ENCODE data around the gene TMEM63A.
"Not testable (repeated sequence)": the region's sequence is repeated elsewhere in the genome, so short reads cannot be mapped to it uniquely, and the experiment has no call there.

Gene TMEM63A

DNA sequence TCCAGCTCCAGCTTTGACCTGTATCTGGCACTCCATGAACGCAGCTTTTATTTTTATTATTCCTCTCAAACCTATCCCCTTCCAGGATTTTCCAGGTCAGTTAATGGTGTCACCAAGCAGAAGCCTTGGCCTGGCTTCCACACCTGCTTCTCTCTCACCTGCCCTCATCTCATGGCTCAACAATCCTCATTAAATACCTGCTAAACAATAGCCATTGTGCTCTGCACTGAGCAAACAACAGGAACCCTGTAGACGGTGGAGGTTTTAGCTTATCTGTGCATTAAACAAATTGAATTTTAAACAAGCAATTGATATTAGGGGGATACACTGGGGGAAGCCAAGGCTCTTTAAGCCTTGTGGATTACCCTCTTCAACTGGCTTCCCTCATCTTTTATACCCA lies 26.6 kb upstream of the TMEM63A start:
- no peak for DNase-seq (ENCODE audit: low read depth)

DNA sequence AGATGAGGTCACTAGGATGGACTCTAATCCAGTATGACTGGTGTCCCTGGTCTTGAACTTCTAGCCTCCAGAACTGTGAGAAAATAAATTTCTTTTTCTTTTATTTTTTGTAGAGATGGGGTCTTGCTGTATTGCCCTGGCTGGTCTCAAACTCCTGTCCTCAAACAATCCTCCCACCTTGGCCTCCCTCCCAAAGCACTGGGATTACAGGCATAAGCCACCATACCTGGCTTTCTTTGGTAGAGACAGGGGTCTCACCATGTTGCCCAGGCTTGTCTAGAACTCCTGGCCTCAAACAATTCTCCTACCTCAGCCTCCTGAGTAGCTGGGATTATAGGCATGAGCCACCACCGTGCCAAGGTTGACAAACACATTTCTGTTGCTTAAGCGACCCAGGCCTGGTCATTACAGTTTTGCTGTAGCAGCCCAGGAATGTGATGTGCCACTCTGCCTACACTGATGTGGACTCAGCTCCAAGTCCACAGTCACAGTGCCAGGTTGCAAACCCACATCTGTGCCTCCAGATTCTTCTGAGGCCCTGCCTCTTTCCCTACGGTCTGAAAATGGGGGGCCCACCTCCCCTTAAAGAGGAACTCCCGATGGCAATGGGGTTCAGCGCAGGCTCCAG lies 25.9 kb upstream of the TMEM63A start:
- no peak for DNase-seq (ENCODE audit: low read depth)

DNA sequence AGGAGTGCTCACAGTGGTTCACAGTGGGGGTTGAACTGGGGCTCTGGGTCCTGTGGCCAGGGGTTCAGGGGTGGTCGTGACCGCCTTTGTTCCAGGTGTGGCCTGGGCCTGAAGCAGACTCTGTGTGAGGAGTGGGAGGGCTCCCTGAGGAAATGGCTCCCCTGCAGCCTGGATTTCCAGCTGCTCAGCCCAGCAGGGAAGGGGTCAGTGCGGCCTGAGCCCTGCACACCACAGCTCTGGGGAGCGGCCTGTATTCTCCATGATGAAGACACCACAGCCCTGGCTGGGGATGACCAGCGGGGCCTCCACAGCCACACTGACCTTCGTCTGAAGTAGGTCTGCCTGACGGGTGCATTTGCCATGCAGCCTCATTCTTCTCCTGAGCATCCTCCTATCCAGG lies 25.2 kb upstream of the TMEM63A start:
- no peak for DNase-seq (ENCODE audit: low read depth)

DNA sequence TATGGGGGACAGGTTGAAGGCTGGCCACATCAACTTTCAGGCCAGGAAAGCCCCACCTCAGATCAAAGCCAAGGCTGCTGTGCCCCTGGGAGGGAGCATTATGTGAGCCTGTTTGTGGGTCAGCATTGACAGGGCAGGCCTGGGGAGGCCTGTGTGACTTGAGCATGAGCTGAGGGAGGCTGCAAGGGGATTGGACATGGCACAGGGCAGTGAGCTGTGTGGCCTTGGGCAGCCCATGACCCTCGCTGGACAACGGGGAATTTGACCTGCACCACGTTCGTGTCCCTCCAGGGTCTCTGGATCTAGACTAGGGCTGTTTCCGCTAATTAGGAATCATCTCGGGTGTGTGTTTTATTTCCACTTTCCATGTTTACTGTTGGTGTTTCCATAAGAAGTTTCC lies 24.3 kb upstream of the TMEM63A start:
- DNase-seq (ENCODE audit: low read depth), result no peak

- DNase-seq (ENCODE audit: low read depth), result no peak
Measured at GRCh38 chr1:225903623-225904022, 21.4 kb upstream of the TMEM63A start.

DNA sequence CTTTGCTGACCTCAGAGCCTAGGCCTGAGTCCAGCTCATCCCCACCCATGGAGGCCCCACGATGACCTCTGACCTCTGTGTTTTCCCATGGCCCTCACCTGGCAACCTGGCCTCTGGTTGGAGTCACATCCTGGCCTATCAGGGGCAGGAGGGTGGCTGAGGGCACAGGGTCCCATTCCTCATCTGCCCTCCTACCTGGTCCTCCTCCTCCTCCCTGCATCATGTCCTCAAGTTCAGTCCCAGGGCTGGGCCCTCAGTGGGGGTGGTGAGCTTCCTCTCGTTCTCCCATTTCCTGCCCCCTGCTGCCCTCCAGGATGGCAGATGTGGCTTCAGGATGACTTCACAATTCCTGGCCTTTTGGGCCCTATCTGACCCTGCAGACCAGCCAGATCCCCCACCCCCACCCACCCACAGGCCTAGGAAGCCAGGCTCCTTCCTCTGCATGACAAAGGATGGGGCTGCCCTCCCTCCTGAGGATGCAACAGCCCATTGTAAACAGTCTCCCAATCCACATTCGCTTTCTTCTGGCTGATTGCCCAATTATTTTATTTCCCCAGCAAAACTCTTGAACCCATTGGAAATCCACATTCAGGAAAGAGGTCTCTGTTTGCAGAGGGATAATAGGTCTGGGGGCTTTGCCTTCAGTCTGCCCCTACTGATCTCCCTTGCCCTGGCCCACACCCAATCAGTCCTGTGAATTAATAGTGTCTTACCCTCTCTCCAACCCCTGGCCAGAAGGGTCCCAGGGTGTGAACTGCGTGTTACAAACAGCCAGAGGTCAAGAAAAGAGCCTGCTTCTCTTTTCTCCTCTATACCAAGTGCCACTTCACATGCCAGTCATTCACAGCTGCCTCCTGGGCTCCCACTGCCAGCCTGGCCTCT lies 17.1 kb upstream of the TMEM63A start:
- no peak for DNase-seq (ENCODE audit: low read depth)

GRCh38 chr1:225897595-225898514 lies 15.7 kb upstream of the TMEM63A start:
- no peak for DNase-seq (ENCODE audit: low read depth)

DNA sequence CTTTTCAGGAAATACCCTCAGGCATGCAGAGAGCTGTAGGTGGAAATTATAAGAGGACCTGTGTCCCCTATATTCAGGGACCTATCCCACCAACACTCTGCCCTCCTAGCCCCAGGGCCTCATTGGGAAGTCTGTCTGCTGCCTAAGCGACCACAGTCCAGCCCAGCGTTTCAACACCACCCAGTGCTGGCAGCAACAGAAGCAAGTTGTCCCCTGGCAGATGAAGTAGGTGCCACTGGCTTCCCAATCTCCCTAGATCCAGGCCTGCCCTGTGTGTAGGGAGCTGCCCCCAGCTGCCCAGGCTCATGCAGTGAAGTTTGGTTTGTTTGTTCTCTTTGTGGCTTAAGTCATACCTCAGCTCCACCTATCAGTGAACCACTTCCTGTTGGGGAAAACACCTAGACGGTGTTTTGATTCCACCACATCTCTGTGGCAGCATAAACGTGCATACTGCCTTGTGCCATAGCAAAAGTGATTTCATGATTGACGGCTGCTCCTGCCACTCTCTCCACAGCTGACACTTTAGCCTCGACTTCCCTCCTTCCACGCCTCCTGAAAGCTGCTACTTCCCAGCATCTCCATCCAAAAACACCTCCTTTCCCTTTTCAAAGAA lies 14.9 kb upstream of the TMEM63A start:
- DNase-seq (ENCODE audit: low read depth), result no peak

- no peak for DNase-seq (ENCODE audit: low read depth)
Measured at GRCh38 chr1:225896494-225896893, 14.3 kb upstream of the TMEM63A start.

DNA sequence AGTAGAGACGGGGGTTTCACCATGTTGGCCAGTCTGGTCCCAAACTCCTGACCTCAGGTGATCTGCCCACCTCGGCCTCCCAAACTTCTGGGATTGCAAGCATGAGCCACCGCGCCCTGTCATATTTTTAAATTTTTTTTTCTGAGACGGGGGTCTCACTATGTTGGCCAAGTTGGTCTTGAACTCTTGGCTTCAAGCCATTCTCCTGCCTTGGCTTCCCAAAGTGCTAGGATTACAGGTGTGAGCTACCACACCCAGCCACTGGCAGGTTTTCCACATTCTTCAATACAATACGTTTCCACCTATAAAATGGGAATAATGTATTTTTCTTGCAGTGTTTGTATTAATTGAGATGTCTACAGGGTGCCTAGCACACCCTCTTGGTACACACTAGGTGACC lies 10.1 kb upstream of the TMEM63A start:
- no peak for DNase-seq (ENCODE audit: low read depth)

GRCh38 chr1:225891229-225891972 lies 9.2 kb upstream of the TMEM63A start:
- no peak for DNase-seq (ENCODE audit: low read depth)

DNA sequence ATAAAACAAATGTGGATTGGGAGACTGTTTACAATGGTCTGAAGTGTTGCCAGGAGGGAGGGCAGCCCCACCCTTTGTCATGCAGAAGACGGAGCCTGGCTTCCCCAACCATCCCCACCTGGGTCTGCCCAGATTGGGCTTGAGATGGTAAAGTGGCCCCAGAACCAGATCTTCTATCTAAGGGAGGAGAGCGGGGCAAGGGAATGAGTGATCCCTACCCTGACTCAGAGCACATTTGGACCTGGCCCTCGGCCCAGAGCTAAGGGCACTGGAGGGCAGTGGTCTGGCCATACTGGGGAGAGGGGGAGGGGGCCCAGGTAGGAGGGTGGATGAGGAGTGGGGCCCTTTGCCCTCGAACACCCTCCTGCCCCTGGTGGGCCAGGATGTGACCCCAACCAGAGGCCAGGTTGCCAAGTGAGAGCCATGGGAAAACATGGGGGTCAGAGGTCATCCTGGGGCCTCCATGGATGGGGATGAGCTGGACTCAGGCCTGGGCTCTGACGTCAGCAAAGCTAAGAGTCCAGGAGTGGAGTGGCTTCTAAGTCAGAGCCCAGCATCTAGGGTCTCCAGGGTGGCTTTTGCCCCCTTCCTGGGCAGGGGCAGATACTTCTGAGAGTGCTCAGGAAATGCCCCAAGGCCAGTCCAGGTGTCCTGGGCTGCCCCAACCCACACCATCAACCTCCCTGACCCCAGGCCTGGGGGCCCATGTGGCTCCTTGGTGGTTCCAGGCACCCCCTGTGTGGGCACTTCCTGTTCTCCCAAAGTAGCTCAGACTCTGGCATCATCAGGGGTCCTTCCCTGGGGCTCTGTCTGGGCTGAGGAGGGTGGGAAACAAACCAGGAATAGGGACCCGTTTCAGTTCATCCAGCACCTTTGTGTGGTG lies 8.4 kb upstream of the TMEM63A start:
- DNase-seq (ENCODE audit: low read depth), result no peak

- DNase-seq (ENCODE audit: low read depth), result no peak
Measured at GRCh38 chr1:225889743-225890142, 7.6 kb upstream of the TMEM63A start.

DNA sequence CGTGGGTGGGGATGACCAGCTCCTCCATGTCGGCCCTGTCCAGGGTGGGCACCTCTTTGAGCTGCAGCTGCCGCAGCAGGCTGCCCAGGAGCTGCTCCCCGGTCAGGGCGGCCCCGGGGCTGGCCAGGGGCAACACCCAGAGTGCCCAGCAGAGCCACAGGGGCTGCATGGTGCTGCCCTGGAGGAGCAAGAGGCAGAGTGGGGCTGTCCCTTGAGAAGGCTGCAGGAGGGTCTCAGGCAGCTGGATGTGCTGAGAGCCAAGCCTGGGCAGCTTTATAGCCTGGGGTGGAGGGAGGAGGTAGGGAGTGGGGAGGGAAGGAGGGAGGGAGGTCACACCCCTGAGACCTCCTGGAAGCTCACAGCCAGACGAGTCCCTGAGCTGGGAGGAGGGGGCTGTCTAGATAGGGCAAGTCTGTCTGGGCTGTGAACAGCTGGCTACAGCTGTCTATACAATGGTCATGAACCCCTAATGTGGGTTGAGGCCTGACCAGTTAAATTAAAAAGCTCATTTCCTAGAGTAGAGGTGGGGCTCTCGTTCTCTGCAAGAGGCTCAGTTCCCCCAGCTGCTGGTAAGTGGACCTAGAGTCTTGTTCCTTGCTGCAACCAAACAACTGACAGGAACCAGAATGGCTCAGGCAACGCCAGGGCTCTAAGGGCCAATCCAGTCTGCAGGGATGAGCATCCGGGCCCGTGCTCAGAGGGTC lies 6.9 kb upstream of the TMEM63A start, which contains the start of gene LEFTY1:
LEFTY1 (minus strand) TSS at position 249 of the 704 bp plus-strand sequence; CDS start at position 169, 80 bp downstream.
- no peak for DNase-seq (ENCODE audit: low read depth)

GRCh38 chr1:225888289-225888897 lies 6.2 kb upstream of the TMEM63A start:
- DNase-seq (ENCODE audit: low read depth), result no peak

- DNase-seq (ENCODE audit: low read depth), result not testable (repeated sequence)
Measured at GRCh38 chr1:225887554-225888288, 5.5 kb upstream of the TMEM63A start.

DNA sequence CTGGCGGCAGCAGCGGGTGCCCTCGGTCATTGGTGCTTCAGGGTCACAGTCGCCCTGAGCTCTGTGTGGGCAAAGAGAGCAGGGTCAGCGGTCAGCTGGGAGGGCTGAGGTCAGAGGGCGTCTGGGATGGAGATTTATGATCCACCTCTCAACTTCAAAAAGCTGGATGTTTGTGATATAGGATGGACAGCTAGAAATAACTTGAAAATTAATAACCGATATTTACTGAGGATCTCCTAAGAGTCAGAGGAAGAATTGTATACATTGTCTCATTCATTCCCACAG lies 4.8 kb upstream of the TMEM63A start:
- no peak for DNase-seq (ENCODE audit: low read depth)

GRCh38 chr1:225886159-225887029 lies 4.2 kb upstream of the TMEM63A start:
- DNase-seq (ENCODE audit: low read depth), result no peak
